Measurements from ENCODE around the gene CCKAR.

Gene CCKAR

DNA sequence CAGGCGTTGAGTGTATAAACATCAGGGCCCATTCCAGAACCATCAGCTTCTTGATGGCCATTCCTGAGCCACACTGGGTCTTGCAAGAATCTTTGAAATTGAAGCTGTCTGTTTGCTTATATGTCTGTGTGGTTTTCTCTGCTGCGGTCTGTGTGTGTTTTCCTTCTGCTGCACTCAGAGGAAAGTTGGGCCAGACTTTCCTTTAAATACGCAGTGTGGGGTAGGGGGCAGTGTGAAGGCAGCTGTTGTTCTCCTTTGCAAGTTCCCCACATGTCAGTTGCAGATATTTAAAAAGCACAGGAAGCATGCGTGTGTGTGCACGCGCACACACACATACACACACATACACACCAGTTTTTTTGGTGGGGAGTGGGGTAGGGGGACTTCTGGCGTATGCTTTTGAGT lies 32.1 kb downstream of the CCKAR start:
- peak; percentile 67 for DNase-seq

DNA sequence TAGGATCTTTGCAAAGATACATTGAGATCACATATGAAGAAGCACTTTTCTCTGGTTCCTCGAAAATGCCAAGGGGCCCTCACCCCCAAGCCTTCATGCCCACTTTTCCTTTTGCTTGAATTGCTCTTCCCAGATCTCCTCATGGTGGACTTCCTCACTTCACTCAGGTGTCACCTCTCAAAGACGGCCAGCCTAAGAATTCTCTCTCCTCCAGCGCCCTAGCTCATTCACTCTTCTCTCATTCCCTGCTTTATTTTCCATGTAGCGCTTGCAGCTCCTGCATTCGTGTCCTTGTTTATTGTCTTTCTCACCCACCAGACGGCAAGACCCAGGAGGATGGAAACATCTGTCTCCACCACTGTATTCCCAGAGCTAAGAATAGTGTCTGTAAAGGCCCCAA lies 32.9 kb downstream of the CCKAR start:
- DNase-seq: no peak

- no peak for DNase-seq
Observed at GRCh38 chr4:26455571-26455970, 34.7 kb downstream of the CCKAR start.

- DNase-seq: no peak
Observed at GRCh38 chr4:26454961-26455360, 35.3 kb downstream of the CCKAR start.

DNA sequence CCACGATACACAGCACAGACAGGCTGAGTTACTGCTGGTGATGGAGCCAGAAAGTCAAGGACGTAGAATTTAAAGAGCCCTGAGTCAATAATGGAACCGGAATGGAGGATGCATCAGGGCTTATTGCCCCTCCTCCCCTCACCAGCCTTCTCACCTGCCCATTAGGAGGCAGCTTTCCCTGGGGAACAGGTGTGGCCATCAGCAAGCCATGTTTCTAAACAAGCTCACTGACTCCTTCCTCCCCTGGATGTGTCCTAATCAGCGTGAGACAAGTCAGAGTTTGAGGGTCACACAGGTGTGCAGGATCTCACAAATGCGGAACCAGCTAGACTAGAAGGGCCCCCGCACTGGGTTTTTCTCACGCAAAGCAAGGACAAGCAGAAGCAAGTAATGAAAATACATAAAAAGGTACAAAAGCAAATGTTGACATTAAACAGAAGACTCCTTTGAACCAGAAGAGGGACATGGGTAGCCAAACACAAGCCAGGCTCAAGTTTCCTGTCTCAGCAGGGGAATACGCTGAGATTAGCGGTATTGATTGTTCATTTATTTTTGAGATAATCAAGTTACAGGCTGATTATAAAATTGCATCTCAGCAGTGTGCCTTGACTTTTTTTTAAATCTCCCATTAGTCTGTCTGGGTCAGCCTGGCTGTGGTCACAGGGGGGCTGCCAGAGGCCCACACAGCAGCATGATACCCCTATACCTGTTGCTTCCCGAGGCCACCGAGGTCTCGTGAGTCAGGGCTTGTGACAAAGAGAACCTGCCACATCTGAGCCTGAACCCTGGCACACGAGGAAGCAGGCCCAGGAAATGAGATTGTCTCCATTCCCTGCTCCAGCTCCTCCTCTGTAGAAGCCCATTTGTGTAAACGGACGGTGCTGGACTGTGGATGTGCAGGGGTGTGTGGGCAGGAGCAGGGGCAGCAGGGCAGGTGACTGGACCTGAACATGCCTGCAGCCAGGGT lies 37.4 kb downstream of the CCKAR start:
- no peak for DNase-seq

DNA sequence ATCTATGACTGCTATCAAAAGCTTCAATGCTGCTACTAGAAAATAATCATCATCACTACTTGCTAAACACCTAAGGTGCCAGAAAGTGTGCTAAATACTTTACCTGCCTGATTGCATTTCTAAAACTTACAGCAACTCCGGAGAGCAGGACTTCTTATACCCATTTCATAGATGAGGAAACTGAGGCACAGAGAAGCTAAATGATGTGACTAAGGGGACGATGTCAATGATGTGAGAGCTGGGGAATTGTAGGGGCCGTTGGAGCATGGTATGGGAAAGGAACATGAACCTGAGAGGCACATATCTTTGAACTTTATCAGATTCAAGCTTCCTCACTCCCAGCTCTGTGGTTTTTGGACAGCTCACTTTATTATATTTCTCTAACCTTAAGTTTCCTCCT lies 38.7 kb downstream of the CCKAR start:
- DNase-seq: no peak

- no peak for DNase-seq
Observed at GRCh38 chr4:26450418-26450817, 39.9 kb downstream of the CCKAR start.

DNA sequence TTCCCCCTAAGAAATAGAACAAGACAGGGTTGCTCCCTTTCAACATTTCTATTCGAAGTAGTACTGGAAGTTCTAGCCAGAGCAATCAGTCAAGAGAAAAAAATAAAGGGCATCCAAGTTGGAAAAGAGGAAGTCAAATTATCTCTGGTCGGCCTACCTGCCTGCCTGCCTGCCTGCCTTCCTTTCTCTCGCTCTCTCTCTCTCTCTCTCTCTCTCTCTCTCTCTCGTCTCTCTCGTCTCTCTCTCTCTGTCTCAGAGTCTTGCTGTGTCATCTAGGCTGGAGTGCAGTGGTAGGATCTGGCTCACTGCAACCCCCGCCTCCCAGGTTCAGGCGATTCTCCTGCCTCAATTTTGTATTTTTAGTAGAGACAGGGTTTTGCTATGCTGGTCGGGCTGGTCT lies 42.9 kb downstream of the CCKAR start:
- DNase-seq: no peak

- no peak for DNase-seq
Observed at GRCh38 chr4:26441771-26442170, 48.5 kb downstream of the CCKAR start.

DNA sequence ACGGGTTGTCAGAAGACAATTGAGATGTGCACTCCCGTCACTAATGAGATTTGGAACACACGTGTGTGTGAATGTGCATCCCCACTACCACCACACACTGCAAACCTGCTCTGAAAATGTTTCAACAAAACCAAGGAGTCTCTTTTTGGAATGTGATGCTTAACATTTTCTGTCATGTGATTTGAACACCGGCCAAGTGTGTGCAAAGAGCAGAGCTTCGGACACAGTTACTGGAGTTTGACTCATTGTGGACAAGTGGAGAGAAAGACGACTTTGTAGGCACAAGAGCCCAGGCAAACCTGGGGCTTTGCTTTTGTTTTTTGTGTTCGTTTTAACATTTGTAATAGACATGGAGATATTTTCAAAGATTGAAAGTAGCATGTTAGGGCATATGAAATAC lies 49.2 kb downstream of the CCKAR start:
- no peak for DNase-seq

DNA sequence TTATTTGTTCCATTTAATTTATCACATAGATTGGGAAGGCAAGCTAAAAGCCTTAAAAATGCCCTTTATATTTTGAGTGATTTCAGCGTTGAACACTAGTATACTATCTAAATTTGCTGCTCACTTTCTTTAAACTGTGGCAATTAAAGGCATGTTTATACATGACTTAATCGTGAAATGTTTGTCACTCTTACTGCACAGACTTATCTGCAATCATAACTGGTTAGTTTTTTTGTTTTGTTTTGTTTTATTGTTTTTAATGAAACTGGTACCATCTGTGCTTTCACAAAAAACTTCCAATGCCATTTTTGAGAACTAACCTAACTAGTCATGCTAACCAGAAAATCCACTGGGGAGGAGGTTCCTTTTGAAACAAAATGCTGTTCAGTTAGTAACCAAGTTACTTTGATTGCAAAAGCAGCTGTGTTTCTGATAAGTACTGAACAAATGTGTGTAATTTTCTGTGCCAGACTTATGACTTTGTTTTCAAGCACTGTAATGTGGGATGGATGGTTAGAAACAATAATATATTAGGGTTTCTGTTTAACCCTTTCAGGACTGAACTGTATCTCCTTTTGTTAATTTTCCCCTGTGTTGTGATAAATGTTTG lies 56.1 kb downstream of the CCKAR start:
- no peak for DNase-seq

- no peak for DNase-seq
Observed at GRCh38 chr4:26433556-26433955, 56.7 kb downstream of the CCKAR start.

- no peak for DNase-seq
Observed at GRCh38 chr4:26432419-26432818, 57.9 kb downstream of the CCKAR start.

DNA sequence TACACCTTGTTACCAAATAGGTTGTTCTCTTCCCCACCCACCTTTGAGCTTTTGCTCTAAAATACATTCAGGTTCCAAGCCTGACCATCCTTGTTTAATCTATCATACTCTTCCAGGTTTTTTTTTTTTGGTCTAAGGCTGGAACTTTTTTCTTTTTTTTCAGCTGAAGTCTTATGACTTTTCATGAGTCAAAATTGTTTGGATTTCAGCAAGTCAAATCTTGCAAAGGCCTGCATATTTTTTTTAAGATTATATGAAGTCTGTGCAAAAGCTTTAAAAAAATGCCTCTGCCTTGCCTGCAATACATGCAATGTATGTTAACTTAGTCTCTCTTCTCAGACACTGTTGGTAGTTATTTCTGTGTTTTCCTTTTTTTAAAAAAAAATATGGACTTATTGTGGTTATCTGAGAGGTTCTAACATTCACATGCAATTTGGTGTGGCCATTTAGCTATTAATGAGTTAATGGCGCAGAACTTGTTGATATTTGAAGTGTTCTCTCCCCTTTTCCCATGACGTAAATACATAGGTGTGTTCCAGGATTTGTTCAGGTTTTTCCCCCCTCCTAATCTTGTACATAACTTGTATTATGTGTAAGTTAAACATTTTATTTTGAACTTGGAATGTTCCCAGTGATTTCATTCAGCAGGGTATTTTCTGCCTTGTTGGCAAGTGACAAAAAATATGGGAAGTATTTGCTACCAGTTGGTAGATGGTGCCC lies 58.7 kb downstream of the CCKAR start:
- no peak for DNase-seq
